HEK293T (cell line): ENCODE data around the gene KMT2C.
A peak's percentile ranks its signal among the peaks of the same experiment; 100 is the strongest.
"Not testable (repeated sequence)": the region's sequence is repeated elsewhere in the genome, so short reads cannot be mapped to it uniquely, and the experiment has no call there.

Source experiments
- CTCF ChIA-PET: fragments of 350-600 bp; formaldehyde crosslinking; extraction: SDS; loops from one replicate; lab custom pipeline; 2021; ENCODE audit warnings: antibody characterized with exemption, inconsistent platforms; lab: Yijun Ruan, JAX
- POLR2A ChIA-PET: fragments of 350-600 bp; formaldehyde crosslinking; extraction: SDS; loops from one replicate; lab custom pipeline; 2020; ENCODE audit warnings: antibody characterized with exemption, inconsistent platforms; lab: Yijun Ruan, JAX
- DNase-seq: peaks from one replicate; pipeline ENCODE4 v3.0.0; 2012; ENCODE audit warnings: mixed read lengths; ENCODE audit errors: extremely low spot score
- ARNT ChIP-seq: fragments of 450-650 bp; IDR thresholded peaks from 2 replicates; pipeline ENCODE4 v1.6.1; 2017; ENCODE audit warnings: mild to moderate bottlenecking
- BHLHE40 ChIP-seq: fragments of 450-650 bp; IDR thresholded peaks from 2 replicates; pipeline ENCODE4 v1.6.1; 2016; ENCODE audit warnings: mild to moderate bottlenecking, moderate library complexity, borderline replicate concordance
- CTBP1 ChIP-seq: fragments of 450-650 bp; IDR thresholded peaks from 2 replicates; pipeline ENCODE4 v1.6.1; 2016; ENCODE audit warnings: borderline replicate concordance
- ELF4 ChIP-seq: fragments of 450-650 bp; IDR thresholded peaks from 2 replicates; pipeline ENCODE4 v1.6.1; 2017; ENCODE audit warnings: antibody characterized with exemption
- FOXA1 ChIP-seq: fragments of 450-650 bp; IDR thresholded peaks from 2 replicates; pipeline ENCODE4 v1.6.1; 2016; ENCODE audit warnings: mild to moderate bottlenecking
- FOXK2 ChIP-seq: fragments of 450-650 bp; IDR thresholded peaks from 2 replicates; pipeline ENCODE4 v1.6.1; 2016; ENCODE audit warnings: mild to moderate bottlenecking
- FOXM1 ChIP-seq: fragments of 450-650 bp; IDR thresholded peaks from 2 replicates; pipeline ENCODE4 v1.6.1; 2017; ENCODE audit warnings: mild to moderate bottlenecking, borderline replicate concordance
- HDGF ChIP-seq: fragments of 450-650 bp; IDR thresholded peaks from 2 replicates; pipeline ENCODE4 v1.6.1; 2017; ENCODE audit warnings: antibody characterized with exemption, borderline replicate concordance
- L3MBTL2 ChIP-seq: fragments of 450-650 bp; conservative IDR thresholded peaks from 2 replicates; pipeline ENCODE4 v1.6.1; 2016; ENCODE audit warnings: mild to moderate bottlenecking
- LEF1 ChIP-seq: fragments of 450-650 bp; IDR thresholded peaks from 2 replicates; pipeline ENCODE4 v1.6.1; 2017; ENCODE audit warnings: mild to moderate bottlenecking, borderline replicate concordance
- NFRKB ChIP-seq: fragments of 450-650 bp; IDR thresholded peaks from 2 replicates; pipeline ENCODE4 v1.6.1; 2016; ENCODE audit warnings: mild to moderate bottlenecking, moderate library complexity
- SP1 ChIP-seq: fragments of 450-650 bp; IDR thresholded peaks from 2 replicates; pipeline ENCODE4 v1.6.1; 2017
- SUZ12 ChIP-seq: fragments of 450-650 bp; IDR thresholded peaks from 2 replicates; pipeline ENCODE4 v1.6.1; 2016; ENCODE audit warnings: mild to moderate bottlenecking
- TARDBP ChIP-seq: fragments of 450-650 bp; IDR thresholded peaks from 2 replicates; pipeline ENCODE4 v1.6.1; 2016
- ZNF384 ChIP-seq: fragments of 450-650 bp; IDR thresholded peaks from 2 replicates; pipeline ENCODE4 v1.6.1; 2016
- TF ChIP-seq, protein P1 (sequence below): fragments of 450-650 bp; IDR thresholded peaks from 2 replicates; pipeline ENCODE4 v1.6.1; 2016

KMT2C gene

DNA sequence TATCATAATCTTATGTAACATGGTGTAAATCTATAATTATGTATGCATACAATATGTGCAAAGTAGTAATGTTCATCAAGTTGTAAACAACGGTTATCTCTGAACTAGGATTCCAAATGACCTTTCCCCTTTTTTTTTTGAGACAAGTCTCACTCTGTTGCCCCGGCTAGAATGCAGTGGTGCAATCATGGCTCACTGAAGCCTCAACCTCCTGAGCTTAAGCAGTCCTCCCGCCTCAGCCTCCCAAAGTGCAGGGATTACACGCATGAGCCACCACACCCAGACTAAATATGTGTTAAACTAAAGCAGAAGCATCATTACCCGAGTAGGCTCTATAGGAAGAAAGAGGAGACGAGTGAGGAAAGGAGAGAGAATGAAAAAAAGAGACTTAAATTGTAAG is 7.8 kb upstream of the KMT2C start:
- ChIA-PET CTCF (no interaction called here), POLR2A (no interaction called here)
- no peak for TF ChIP-seq FOXM1
- no peak for TF ChIP-seq TARDBP
- no peak for TF ChIP-seq FOXA1
- no peak for TF ChIP-seq L3MBTL2
- TF ChIP-seq ZNF384, result no peak
- TF ChIP-seq NFRKB, result no peak
- no peak for TF ChIP-seq ELF4
- TF ChIP-seq SP1, result no peak
- TF ChIP-seq, protein P1, sequence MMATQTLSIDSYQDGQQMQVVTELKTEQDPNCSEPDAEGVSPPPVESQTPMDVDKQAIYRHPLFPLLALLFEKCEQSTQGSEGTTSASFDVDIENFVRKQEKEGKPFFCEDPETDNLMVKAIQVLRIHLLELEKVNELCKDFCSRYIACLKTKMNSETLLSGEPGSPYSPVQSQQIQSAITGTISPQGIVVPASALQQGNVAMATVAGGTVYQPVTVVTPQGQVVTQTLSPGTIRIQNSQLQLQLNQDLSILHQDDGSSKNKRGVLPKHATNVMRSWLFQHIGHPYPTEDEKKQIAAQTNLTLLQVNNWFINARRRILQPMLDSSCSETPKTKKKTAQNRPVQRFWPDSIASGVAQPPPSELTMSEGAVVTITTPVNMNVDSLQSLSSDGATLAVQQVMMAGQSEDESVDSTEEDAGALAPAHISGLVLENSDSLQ, result no peak
- no peak for TF ChIP-seq CTBP1
- no peak for TF ChIP-seq BHLHE40
- no peak for TF ChIP-seq SUZ12
- TF ChIP-seq HDGF, result no peak
- no peak for TF ChIP-seq ARNT
- no peak for DNase-seq

DNA sequence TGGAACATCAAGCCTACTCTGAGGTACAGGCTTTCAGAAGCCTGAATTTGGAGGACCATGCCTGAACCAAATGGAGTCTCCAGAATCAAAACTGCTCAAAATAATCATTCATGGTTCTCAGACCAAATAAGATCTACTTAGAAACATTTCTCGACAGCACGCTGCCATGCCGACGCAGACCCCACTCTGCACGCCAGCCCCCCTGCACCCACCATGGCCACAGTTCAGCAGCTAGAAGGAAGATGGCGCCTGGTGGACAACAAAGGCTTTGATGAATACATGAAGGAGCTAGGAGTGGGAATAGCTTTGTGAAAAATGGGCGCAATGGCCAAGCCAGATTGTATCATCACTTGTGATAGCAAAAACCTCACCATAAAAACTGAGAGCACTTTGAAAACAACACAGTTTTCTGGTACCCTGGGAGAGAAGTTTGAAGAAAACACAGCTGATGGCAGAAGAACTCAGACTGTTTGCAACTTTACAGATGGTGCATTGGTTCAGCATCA is 6.6 kb upstream of the KMT2C start:
- ChIA-PET CTCF (no interaction called here), POLR2A (no interaction called here)
- TF ChIP-seq, protein P1, result no peak
- no peak for TF ChIP-seq BHLHE40
- TF ChIP-seq LEF1, result no peak
- TF ChIP-seq FOXA1, result no peak
- no peak for TF ChIP-seq L3MBTL2
- TF ChIP-seq CTBP1, result no peak
- TF ChIP-seq SP1, result no peak
- TF ChIP-seq FOXK2, result no peak
- no peak for TF ChIP-seq HDGF
- DNase-seq, result no peak

DNA sequence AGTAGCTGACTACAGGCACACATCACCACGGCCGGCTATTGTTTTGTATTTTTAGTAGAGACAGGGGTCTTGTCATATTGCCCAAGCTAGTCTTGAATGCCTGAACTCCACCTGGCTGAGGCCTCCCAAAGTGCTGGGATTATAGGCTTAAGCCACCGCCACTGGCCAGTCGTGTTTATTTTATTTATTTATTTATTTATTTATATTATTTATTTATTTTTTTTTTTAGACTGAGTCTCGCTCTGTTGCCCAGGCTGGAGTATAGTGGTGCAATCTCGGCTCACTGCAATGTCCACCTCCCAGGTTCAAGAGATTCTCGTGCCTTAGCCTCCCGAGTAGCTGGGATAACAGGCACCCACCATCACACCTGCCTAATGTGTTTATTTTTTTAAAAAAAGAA is 6.0 kb upstream of the KMT2C start:
- CTCF ChIA-PET, DNase-seq, POLR2A ChIA-PET: not testable (repeated sequence)

DNA sequence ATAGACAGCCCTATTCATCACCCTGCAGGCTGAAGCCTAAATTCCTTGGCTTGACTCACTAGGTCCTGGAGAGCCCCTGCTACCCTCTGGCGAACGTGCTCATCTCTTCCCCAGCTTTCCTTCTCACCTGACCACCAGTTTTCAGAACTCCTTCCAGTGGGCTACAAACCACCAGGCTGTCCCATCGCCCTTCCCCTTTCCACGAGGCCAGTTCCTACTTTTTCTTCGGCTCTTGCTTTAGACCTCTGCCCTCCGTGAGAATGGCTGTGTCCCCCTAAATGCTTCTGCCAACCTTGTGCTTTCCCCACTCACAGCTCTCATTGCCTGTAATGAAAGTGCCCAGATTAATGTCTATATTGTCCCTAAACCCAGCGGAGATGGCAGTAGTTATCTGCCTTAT is 5.4 kb upstream of the KMT2C start:
- POLR2A ChIA-PET, DNase-seq: not testable (repeated sequence)
- CTCF ChIA-PET, result interaction anchor here (0.6 to 0.9 kb wide), 2 partner anchors 16 to 21 kb away, joined by 3 to 4 read pairs; no protein-coding TSS in a partner anchor

DNA sequence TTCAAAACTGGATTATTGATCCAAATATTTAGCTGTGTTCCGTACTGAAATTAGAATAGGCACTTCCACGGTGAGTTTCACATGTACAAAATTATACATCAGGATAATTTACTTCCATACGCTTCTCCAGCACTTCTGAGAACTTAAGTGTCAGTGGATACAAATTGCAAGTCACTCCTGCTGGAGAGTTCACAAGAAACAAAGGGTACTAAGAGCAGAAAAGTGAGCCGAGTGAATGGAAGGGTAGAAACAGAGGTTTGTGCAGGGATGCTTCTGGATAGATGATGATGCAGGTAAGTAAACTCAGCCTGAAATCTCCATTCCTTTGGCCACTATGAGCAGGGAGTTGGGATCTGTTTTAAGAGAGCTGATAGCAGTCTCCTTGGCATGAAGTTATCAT is 2.2 kb upstream of the KMT2C start:
- POLR2A ChIA-PET, DNase-seq: not testable (repeated sequence)
- CTCF ChIA-PET, result interaction anchor here (0.6 kb wide), 1 partner anchor 28 kb away, joined by 4 read pairs; no protein-coding TSS in a partner anchor

DNA sequence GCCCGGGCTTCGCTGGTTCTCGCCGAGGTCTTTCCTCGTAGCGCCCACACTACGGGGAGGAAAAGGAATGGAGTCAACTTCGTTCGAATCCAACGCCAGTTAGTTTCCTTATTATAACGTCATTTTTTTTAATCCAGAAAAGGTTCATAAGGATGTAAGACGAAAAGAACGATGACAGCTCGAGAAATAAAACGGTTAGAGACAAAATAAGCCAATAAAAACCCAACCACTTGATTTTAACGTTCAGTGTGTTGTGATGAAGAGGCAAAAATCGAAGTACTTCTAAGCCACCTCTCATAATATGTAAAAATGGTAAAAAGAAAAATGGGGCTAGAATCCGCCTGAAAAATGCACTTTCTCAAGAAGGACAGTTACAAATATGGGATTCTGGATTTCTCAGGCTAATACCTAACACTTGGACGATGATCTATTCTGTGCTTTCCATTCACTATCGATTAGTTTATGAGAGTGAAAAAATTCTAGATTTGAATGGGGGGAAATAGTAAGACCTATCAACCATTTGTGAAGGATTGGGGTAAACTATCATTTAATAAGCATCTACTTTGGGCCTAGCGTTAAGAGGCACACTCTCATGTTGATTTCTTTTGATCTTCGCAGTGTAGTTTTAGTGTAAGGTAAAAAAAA is 1.2 kb upstream of the KMT2C start:
- CTCF ChIA-PET, result interaction anchor here (0.6 kb wide), 1 partner anchor 27 kb away, joined by 4 read pairs; no protein-coding TSS in a partner anchor
- POLR2A ChIA-PET, result interaction anchor here (1.0 to 1.5 kb wide), 2 partner anchors 26 to 27 kb away, joined by 3 to 6 read pairs; no protein-coding TSS in a partner anchor
- DNase-seq, result not testable (repeated sequence)
- TF ChIP-seq L3MBTL2, result peak; percentile 62; the same call in 1 of the 2 replicates

DNA sequence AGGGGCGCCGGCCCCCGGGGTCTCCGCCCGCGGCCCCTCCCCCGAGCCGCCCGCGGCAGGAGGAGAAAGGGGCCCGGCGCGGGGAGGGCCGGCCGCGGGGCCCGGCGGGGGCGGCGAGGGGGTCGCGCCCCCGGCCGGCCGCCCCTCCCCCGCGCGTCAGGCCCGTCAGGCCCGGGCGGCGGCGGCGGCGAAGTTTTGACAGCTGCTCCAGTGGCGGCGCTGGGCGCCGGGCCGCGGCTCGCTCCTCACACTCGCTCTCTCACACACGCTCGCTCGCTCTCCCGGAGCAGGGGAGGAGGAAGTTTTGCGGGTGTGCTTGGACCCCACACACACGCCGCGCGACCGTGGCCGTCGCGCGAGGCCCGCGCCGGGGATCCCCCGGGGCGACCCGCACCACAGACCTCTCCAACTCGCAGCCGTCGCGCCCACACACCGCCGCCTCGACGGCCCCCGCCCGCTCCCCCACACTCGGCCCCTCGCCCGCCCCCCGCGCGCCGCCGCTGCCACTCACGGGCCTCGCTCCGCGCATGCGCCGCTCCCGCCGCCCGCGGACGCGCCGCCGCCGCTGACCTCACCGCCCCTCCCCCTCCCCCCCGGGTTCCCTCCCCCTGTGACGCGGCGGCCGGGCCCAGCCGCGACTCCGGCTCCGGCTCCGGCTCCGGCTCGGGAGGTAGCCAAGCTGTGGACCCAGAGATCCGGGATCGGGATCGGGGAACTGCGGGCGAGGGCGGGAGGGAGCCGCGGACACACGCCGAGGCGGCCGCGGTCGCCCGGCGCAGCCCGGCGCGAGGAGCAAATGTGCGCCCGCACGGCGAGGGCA is 518 bp upstream of the KMT2C start:
- peak; percentile 95 for DNase-seq
- ChIA-PET CTCF (no interaction called here), POLR2A (interaction anchor here (1.0 to 1.5 kb wide), 2 partner anchors 26 to 27 kb away, joined by 3 to 6 read pairs; no protein-coding TSS in a partner anchor)
- TF ChIP-seq ARNT, result peak; percentile 59; the same call in 1 of the 2 replicates
- no peak for TF ChIP-seq FOXK2
- TF ChIP-seq LEF1, result no peak
- TF ChIP-seq NFRKB, result no peak
- TF ChIP-seq TARDBP, result no peak
- no peak for TF ChIP-seq ZNF384
- TF ChIP-seq SUZ12, result no peak
- no peak for TF ChIP-seq CTBP1
- no peak for TF ChIP-seq HDGF
- no peak for TF ChIP-seq SP1
- no peak for TF ChIP-seq BHLHE40
- TF ChIP-seq, protein P1, result no peak
- no peak for TF ChIP-seq ELF4
- TF ChIP-seq L3MBTL2, result no peak
- peak; percentile 66; the same call in 1 of the 2 replicates for TF ChIP-seq FOXM1
- no peak for TF ChIP-seq FOXA1

DNA sequence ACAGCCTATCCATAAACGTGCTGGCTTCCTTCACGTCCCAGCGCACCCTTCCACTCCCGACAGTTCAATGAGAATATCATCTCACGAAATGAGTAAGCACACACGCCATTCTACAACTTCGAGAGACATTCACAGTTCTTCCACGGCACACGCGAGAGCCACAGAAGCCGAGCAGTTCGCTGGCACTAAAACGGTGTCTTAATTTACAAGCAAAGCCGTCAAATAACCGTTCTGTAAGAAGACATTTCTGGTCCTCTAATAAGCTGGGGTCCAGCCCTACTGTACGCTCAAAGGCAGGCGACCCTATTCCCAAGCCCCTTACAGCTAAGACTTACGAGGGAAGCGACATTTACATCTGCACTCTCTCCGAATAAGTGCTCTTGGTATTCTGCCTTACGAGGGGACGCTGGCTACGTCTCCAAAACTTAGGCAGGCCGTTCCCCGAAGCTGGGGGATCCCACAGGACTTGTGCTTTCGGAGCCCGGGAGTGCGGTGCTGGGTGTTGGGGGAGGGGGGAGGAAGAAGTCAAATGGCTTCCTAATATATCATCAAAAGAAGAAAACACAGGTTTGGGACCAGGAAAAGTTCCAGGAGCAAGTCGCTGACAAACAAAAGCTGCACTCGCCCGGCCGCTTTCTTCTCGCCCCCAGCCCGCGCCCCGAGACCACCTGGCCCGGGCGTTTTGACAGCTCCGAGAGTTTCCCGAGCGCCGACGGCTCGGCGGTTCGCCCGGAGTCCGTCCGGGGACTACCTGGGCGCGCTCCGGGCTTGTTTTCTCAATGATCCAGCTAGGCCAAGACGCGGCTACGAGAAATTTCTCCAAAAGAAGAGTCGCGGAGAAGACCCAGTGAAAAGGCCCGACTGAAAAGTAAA is 1.1 kb downstream of the KMT2C start:
- POLR2A ChIA-PET, result interaction anchor here (0.8 to 1.4 kb wide), 3 partner anchors 29 to 95 kb away, joined by 3 to 4 read pairs (median 4); no protein-coding TSS in a partner anchor
- CTCF ChIA-PET, result interaction anchor here (0.6 to 1.6 kb wide), 3 partner anchors 26 to 102 kb away, joined by 3 to 10 read pairs (median 3); no protein-coding TSS in a partner anchor

DNA sequence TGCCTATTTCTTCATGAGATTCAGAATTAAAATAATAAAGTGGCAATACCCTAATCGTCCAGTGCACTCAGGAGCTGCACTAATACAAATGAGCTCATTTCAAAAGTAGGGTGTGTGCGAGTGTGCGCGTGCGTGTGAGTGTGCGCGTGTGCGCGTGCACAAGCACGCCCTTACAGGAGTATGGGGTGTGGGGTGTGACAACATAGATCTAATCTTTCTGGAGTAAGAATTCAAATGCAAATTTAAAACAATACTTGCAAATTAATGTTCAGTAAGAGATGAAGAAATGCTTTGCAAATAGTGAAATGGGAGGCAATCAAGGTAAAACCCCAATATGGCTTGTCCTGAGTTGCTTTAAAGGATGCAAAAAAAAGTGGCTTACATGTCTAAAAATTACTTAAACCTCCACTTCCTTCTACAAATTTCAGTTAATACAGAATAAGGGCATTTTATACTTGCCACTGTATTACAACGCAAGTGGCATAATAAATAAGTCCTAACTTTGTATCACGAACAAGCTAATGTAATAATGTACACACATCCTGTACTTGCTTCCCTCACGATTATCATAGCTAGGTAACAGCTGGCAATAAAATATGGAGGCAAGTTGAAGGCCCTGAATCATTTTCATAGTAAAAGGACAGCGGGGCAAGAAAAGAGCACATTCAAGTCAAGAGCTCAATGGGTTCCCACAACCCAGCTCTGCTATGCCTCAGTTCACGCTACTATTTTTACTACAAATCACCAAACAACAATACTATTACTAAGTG is 1.9 kb downstream of the KMT2C start:
- CTCF ChIA-PET, result interaction anchor here (0.6 to 1.6 kb wide), 6 partner anchors 9 to 299 kb away, joined by 3 to 10 read pairs (median 3); no protein-coding TSS in a partner anchor
- DNase-seq, result not testable (repeated sequence)
- POLR2A ChIA-PET, result interaction anchor here (0.7 to 1.4 kb wide), 5 partner anchors 30 to 241 kb away, joined by 3 to 5 read pairs (median 3); no protein-coding TSS in a partner anchor

More for the DNA sequence above, 1.1 kb downstream of the KMT2C start:
- not testable (repeated sequence) for DNase-seq
